Activated CD4-positive, alpha-beta T cell treated with anti-CD3 and anti-CD28 coated beads for 36 hours (primary cell): ENCODE data around the gene TLN1. TPM values are rescaled to one million over a fixed set of nuclear protein-coding genes. Genes with fewer than 3 reads are reported as not detected.

Source experiments
- ATAC-seq: fragments of 200-7000 bp; cut with Tn5 transposase; one replicate; pipeline ENCODE4 v1.10.0; 2021; ENCODE audit warnings: mild to moderate bottlenecking, moderate library complexity
- CTCF ChIA-PET: fragments of 350-600 bp; sonication (Branson Sonifier 250); formaldehyde crosslinking; loops from one replicate; lab custom pipeline; 2021; ENCODE audit warnings: antibody characterized with exemption; lab: Charles Lee
- POLR2A ChIA-PET: fragments of 350-600 bp; sonication (Branson Sonifier 250); formaldehyde crosslinking; loops from one replicate; lab custom pipeline; 2021; ENCODE audit warnings: antibody characterized with exemption, inconsistent platforms; lab: Charles Lee
- DNase-seq: peaks from one replicate; pipeline ENCODE4 v3.0.0-alpha.2; 2020
- H3K27ac Mint-ChIP-seq: one replicate; pipeline ENCODE4 v1.8.0; 2021; ENCODE audit warnings: mixed read lengths
- H3K27me3 Mint-ChIP-seq: one replicate; pipeline ENCODE4 v1.8.0; 2021; ENCODE audit warnings: mixed read lengths
- H3K36me3 Mint-ChIP-seq: one replicate; pipeline ENCODE4 v1.8.0; 2021; ENCODE audit warnings: low read depth, mixed read lengths
- H3K4me1 Mint-ChIP-seq: one replicate; pipeline ENCODE4 v1.8.0; 2021; ENCODE audit warnings: mixed read lengths
- H3K4me3 Mint-ChIP-seq: one replicate; pipeline ENCODE4 v1.8.0; 2021; ENCODE audit warnings: mild to moderate bottlenecking, moderate library complexity, mixed read lengths
- H3K9me3 Mint-ChIP-seq: one replicate; pipeline ENCODE4 v1.8.0; 2021; ENCODE audit warnings: low read depth, mixed read lengths
- intact Hi-C, 2 experiments: fragments of 100-400 bp; cut with DNase I in 1 of 2; cut with micrococcal nuclease in 1 of 2; formaldehyde crosslinking; loops; one replicate each; pipeline versions ENCODE4 v1.14.2 to v1.15.1; 2022 to 2024; cut with DNase I, micrococcal nuclease
- total RNA-seq, 2 experiments: library from RNA; stranded (reverse); gene quantifications; one replicate each; pipeline ENCODE4 v1.2.3, GENCODE V29; 2021

TLN1 gene
- total RNA-seq, 2 experiments from 2014 or later: 217 to 238 TPM

DNA sequence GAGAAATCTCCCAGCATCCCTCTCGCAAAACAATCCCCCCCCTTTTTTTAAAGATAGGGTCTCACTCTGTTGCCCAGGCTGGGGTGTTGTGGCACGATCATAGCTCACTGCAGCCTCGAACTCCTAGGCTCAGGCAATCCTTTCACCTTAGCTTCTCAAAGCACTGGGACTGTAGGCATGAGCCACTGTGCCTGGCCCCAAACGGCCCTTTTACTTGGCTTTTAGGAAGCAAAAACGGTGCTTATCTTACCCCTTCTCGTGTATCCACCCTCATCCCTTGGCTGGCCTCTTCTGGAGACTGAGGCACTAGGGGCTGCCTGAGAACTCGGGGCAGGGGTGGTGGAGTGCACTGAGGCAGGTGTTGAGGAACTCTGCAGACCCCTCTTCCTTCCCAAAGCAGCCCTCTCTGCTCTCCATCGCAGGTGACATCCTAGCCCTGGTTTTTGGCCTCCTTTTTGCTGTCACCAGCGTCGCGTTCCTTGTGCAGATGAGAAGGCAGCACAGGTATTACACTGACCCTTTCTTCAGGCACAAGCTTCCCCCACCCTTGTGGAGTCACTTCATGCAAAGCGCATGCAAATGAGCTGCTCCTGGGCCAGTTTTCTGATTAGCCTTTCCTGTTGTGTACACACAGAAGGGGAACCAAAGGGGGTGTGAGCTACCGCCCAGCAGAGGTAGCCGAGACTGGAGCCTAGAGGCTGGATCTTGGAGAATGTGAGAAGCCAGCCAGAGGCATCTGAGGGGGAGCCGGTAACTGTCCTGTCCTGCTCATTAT, 51.5 kb downstream of the TLN1 start:
- H3K27ac Mint-ChIP-seq: no peak overlapping the region
- no peaks in the 10 kb centered on the region for H3K36me3 Mint-ChIP-seq
- no peak overlapping the region for H3K4me3 Mint-ChIP-seq
- CTCF ChIA-PET: interaction anchor here (0.6 to 1.7 kb wide), 3 partner anchors 16 to 133 kb away, joined by 3 to 7 read pairs (median 4); partner anchors contain the start of genes CCDC107 and RMRP
- H3K9me3 Mint-ChIP-seq: no peaks in the 10 kb centered on the region
- peaks cover 6% of the 10 kb centered on the region for H3K4me1 Mint-ChIP-seq
- POLR2A ChIA-PET: interaction anchor here (0.7 kb wide), 1 partner anchor 20 kb away, joined by 3 read pairs; no protein-coding TSS in a partner anchor
- ATAC-seq (no peak), DNase-seq (no peak)
- H3K27me3 Mint-ChIP-seq: peaks cover 4% of the 10 kb centered on the region
- intact Hi-C loops: no loop called here

DNA sequence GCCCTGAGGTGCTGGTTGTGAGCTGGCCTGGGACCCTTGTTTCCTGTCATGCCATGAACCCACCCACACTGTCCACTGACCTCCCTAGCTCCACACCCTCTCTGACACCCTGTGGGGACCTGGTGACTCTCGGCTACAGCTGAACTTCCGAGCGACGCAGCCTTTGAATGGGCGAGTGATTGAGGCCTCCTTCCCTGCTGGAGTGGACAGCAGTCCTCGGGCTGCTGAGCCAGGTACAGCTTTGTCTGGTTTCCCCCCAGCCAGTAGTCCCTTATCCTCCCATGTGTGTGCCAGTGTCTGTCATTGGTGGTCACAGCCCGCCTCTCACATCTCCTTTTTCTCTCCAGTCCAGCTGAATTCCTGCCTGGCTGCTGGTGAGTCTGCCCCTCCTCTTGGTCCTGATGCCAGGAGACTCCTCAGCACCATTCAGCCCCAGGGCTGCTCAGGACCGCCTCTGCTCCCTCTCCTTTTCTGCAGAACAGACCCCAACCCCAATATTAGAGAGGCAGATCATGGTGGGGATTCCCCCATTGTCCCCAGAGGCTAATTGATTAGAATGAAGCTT, 52.1 kb downstream of the TLN1 start:
- DNase-seq (no peak), ATAC-seq (no peak)
- CTCF ChIA-PET: interaction anchor here (0.6 to 1.7 kb wide), 5 partner anchors 8 to 130 kb away, joined by 3 to 7 read pairs (median 4); partner anchors contain the start of genes CCDC107 and RMRP
- Mint-ChIP-seq H3K4me3 (no peak overlapping the region), H3K36me3 (no peaks in the 10 kb centered on the region), H3K9me3 (no peaks in the 10 kb centered on the region), H3K27me3 (peaks cover 4% of the 10 kb centered on the region), H3K4me1 (peaks cover 6% of the 10 kb centered on the region), H3K27ac (no peak overlapping the region)
- POLR2A ChIA-PET: interaction anchor here (0.7 kb wide), 1 partner anchor 19 kb away, joined by 3 read pairs; no protein-coding TSS in a partner anchor
- intact Hi-C loops: no loop called here

DNA sequence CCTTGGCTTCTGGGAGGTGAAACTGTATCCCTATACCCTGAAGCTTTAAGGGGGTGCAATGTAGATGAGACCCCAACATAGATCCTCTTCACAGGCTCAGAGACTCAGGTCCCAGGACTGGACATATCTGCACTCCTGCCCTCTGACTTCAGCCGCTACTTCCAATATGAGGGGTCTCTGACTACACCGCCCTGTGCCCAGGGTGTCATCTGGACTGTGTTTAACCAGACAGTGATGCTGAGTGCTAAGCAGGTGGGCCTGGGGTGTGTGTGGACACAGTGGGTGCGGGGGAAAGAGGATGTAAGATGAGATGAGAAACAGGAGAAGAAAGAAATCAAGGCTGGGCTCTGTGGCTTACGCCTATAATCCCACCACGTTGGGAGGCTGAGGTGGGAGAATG, 52.9 kb downstream of the TLN1 start:
- no peak for DNase-seq
- Mint-ChIP-seq H3K27ac (no peak overlapping the region), H3K9me3 (no peaks in the 10 kb centered on the region), H3K4me1 (peaks cover 10% of the 10 kb centered on the region), H3K4me3 (no peak overlapping the region), H3K27me3 (peaks cover 9% of the 10 kb centered on the region), H3K36me3 (no peaks in the 10 kb centered on the region)
- intact Hi-C loops: no loop called here
- ATAC-seq: no peak
- CTCF ChIA-PET: interaction anchor here (0.7 to 1.7 kb wide), 4 partner anchors 9 to 47 kb away, joined by 3 to 6 read pairs (median 4); partner anchors contain the start of genes CCDC107 and RMRP
- POLR2A ChIA-PET: no interaction called here

DNA sequence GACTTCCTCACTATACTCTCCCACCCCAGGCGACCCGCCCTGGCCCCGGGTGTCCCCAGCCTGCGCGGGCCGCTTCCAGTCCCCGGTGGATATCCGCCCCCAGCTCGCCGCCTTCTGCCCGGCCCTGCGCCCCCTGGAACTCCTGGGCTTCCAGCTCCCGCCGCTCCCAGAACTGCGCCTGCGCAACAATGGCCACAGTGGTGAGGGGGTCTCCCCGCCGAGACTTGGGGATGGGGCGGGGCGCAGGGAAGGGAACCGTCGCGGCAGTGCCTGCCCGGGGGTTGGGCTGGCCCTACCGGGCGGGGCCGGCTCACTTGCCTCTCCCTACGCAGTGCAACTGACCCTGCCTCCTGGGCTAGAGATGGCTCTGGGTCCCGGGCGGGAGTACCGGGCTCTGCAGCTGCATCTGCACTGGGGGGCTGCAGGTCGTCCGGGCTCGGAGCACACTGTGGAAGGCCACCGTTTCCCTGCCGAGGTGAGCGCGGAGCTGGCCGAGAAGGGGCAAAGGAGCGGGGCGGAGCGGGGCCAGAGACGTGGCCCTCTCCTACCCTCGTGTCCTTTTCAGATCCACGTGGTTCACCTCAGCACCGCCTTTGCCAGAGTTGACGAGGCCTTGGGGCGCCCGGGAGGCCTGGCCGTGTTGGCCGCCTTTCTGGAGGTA, 56.1 kb downstream of the TLN1 start:
- intact Hi-C loops: no loop called here
- DNase-seq (peak; percentile 63), ATAC-seq (peak; percentile 74)
- ChIA-PET CTCF (interaction anchor here (0.6 to 4.9 kb wide), 5 partner anchors 11 to 92 kb away, joined by 3 to 24 read pairs (median 3); partner anchors contain the start of genes ARHGEF39 and RMRP), POLR2A (interaction anchor here (0.7 to 0.9 kb wide), 2 partner anchors 18 to 57 kb away, joined by 3 read pairs; partner anchors contain the start of gene CREB3)
- H3K4me1 Mint-ChIP-seq: peaks cover 10% of the 10 kb centered on the region
- H3K9me3 Mint-ChIP-seq: no peaks in the 10 kb centered on the region
- peak overlapping the region; percentile 54 for H3K4me3 Mint-ChIP-seq
- no peak overlapping the region for H3K27ac Mint-ChIP-seq
- H3K36me3 Mint-ChIP-seq: no peaks in the 10 kb centered on the region
- H3K27me3 Mint-ChIP-seq: peaks cover 9% of the 10 kb centered on the region

DNA sequence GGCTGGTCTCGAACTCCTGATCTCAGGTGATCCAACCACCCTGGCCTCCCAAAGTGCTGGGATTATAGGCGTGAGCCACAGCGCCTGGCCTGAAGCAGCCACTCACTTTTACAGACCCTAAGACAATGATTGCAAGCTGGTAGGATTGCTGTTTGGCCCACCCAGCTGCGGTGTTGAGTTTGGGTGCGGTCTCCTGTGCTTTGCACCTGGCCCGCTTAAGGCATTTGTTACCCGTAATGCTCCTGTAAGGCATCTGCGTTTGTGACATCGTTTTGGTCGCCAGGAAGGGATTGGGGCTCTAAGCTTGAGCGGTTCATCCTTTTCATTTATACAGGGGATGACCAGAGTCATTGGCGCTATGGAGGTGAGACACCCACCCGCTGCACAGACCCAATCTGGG, 56.8 kb downstream of the TLN1 start:
- Mint-ChIP-seq H3K4me3 (peak overlapping the region; percentile 54), H3K9me3 (no peaks in the 10 kb centered on the region), H3K4me1 (peaks cover 10% of the 10 kb centered on the region), H3K36me3 (no peaks in the 10 kb centered on the region), H3K27me3 (peaks cover 9% of the 10 kb centered on the region), H3K27ac (no peak overlapping the region)
- intact Hi-C loops: no loop called here
- DNase-seq (no peak), ATAC-seq (peak; percentile 20)
- CTCF ChIA-PET: interaction anchor here (1.2 to 4.9 kb wide), 3 partner anchors 10 to 21 kb away, joined by 3 to 24 read pairs (median 9); partner anchors contain the start of genes ARHGEF39 and RMRP
- POLR2A ChIA-PET: interaction anchor here (0.7 to 0.9 kb wide), 3 partner anchors 19 to 65 kb away, joined by 3 read pairs; partner anchors contain the start of gene CREB3

DNA sequence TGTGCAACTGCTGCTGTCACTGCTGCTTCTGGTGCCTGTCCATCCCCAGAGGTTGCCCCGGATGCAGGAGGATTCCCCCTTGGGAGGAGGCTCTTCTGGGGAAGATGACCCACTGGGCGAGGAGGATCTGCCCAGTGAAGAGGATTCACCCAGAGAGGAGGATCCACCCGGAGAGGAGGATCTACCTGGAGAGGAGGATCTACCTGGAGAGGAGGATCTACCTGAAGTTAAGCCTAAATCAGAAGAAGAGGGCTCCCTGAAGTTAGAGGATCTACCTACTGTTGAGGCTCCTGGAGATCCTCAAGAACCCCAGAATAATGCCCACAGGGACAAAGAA, 58.0 kb downstream of the TLN1 start:
- ATAC-seq: no peak
- CTCF ChIA-PET: interaction anchor here (0.6 to 4.9 kb wide), 5 partner anchors 9 to 22 kb away, joined by 3 to 24 read pairs (median 4); partner anchors contain the start of genes ARHGEF39 and CCDC107
- H3K4me3 Mint-ChIP-seq: no peak overlapping the region
- H3K4me1 Mint-ChIP-seq: peaks cover 10% of the 10 kb centered on the region
- no peaks in the 10 kb centered on the region for H3K9me3 Mint-ChIP-seq
- H3K27ac Mint-ChIP-seq: no peak overlapping the region
- H3K36me3 Mint-ChIP-seq: no peaks in the 10 kb centered on the region
- DNase-seq: no peak
- POLR2A ChIA-PET: no interaction called here
- peaks cover 9% of the 10 kb centered on the region for H3K27me3 Mint-ChIP-seq
- intact Hi-C loops: no loop called here

DNA sequence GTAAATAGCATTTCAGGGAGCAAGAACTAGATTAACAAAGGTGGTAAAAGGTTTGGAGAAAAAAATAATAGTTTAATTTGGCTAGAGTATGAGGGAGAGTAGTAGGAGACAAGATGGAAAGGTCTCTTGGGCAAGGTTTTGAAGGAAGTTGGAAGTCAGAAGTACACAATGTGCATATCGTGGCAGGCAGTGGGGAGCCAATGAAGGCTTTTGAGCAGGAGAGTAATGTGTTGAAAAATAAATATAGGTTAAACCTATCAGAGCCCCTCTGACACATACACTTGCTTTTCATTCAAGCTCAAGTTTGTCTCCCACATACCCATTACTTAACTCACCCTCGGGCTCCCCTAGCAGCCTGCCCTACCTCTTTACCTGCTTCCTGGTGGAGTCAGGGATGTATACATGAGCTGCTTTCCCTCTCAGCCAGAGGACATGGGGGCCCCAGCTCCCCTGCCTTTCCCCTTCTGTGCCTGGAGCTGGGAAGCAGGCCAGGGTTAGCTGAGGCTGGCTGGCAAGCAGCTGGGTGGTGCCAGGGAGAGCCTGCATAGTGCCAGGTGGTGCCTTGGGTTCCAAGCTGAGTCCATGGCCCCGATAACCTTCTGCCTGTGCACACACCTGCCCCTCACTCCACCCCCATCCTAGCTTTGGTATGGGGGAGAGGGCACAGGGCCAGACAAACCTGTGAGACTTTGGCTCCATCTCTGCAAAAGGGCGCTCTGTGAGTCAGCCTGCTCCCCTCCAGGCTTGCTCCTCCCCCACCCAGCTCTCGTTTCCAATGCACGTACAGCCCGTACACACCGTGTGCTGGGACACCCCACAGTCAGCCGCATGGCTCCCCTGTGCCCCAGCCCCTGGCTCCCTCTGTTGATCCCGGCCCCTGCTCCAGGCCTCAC, 58.6 kb downstream of the TLN1 start, which contains the start of gene CA9:
Gene CA9 (plus strand): TSS at position 797 of the 893 bp plus-strand sequence. CDS start 32 bp downstream, at position 829.
- Mint-ChIP-seq H3K27me3 (peaks cover 9% of the 10 kb centered on the region), H3K4me1 (peaks cover 10% of the 10 kb centered on the region), H3K9me3 (no peaks in the 10 kb centered on the region), H3K36me3 (no peaks in the 10 kb centered on the region), H3K4me3 (no peak within 1 kb of the TSS), H3K27ac (no peak within 1 kb of the TSS)
- no peak for DNase-seq
- ChIA-PET CTCF (interaction anchor here (0.6 to 1.1 kb wide), 5 partner anchors 10 to 25 kb away, joined by 3 to 4 read pairs (median 4); partner anchors contain the start of gene CCDC107), POLR2A (no interaction called here)
- ATAC-seq: no peak
- intact Hi-C loops: no loop called here

DNA sequence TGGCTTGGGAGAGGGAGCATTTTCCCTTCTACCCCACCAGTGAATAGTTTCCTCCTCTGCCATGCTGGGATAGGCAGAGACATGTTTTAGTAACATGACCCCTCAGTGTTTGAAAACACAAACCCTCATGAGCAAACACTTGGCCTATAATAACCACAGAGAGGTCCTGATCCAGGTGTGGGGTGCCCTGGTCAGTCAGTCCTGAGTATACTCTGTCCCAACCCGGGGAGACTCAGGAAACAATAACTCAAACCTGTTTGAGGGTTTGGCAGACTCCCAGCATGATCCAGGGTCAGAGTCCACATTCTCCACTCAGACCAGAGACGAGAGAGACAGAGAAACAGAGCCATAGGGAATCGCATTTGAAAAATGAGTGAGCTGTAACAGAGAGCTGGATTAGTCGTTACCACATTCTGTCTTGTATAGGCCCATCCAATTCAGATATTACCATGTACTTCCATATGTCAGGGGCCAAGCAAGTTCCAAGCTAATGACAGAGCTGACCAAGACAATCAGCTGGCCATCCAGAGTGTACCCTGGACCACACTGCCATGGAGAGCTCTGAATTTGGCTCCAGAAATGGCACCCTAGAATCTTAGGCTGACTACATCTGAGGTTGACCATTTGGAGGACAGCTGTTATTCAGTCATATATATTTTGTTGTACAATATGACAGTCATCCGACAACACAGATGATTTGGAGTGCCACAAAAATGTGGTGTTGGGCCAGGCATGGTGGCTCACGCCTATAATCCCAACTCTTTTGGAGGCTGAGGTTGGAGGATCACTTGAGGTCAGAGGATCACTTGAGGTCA, 62.5 kb downstream of the TLN1 start:
- no peaks in the 10 kb centered on the region for H3K36me3 Mint-ChIP-seq
- ChIA-PET CTCF (interaction anchor here (0.8 to 1.5 kb wide), 7 partner anchors 19 to 62 kb away, joined by 3 to 4 read pairs (median 3); partner anchors contain the start of gene TLN1), POLR2A (no interaction called here)
- no peak overlapping the region for H3K27ac Mint-ChIP-seq
- H3K4me3 Mint-ChIP-seq: no peak overlapping the region
- peaks cover 6% of the 10 kb centered on the region for H3K4me1 Mint-ChIP-seq
- no peak for ATAC-seq
- peaks cover 3% of the 10 kb centered on the region for H3K27me3 Mint-ChIP-seq
- DNase-seq: no peak
- intact Hi-C loops: no loop called here
- H3K9me3 Mint-ChIP-seq: no peaks in the 10 kb centered on the region

DNA sequence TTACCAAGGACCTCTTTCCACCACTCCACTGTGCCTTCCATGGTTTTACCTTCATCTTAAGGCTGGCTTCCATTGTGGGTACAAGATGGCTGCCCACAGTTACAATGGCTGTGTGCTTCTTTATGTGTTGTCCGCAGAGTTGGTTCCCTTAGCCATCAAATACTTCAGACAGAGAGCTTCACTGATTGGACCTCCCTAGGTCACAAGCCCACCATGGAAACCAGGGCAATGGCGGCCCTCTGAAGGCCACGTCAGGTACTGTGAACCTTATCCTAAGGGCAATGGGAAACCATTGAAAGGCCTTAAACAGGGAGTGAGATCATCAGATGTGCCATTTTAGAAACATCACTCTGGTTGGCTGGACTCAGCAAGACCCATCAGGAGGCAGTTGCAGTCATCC, 64.1 kb downstream of the TLN1 start:
- intact Hi-C loops: no loop called here
- Mint-ChIP-seq H3K36me3 (peaks cover 3% of the 10 kb centered on the region), H3K4me1 (peaks cover 17% of the 10 kb centered on the region), H3K27ac (no peak overlapping the region), H3K27me3 (no peaks in the 10 kb centered on the region), H3K4me3 (no peak overlapping the region), H3K9me3 (no peaks in the 10 kb centered on the region)
- ChIA-PET POLR2A (no interaction called here), CTCF (no interaction called here)
- no peak for DNase-seq
- no peak for ATAC-seq

DNA sequence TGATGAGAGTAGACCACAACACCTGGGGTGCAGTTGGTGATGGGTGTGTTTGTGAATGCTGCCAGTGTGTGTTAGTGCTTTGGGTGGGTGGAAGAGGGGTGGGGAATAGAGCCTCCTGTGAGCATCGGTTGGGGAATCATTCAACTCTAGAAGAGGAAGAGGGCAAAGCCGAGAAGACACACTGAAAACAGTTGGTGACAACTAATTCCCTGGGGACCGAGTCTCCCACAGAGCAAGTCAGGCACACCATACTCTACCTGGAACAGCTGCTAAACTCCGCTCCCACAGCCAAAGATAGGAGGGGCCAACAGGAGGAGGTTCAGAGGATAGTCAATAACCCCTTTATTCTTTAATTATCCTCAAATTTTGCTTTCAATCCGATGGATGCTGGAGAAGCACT, 65.4 kb downstream of the TLN1 start:
- Mint-ChIP-seq H3K27ac (no peak overlapping the region), H3K27me3 (no peaks in the 10 kb centered on the region), H3K36me3 (peaks cover 14% of the 10 kb centered on the region), H3K4me3 (no peak overlapping the region), H3K9me3 (no peaks in the 10 kb centered on the region), H3K4me1 (peaks cover 31% of the 10 kb centered on the region)
- intact Hi-C loops: no loop called here
- POLR2A ChIA-PET: no interaction called here
- DNase-seq (no peak), ATAC-seq (no peak)
- CTCF ChIA-PET: interaction anchor here (0.7 to 2.3 kb wide), 5 partner anchors 9 to 68 kb away, joined by 3 to 11 read pairs (median 4); partner anchors contain the start of genes CCDC107 and RMRP
